Activated B cell treated with CpG ODN at 0.5 μM for 24 hours (primary cell): ENCODE results near the gene SPNS3. TPM values are rescaled to one million over a fixed set of nuclear protein-coding genes. Genes with fewer than 3 reads are reported as not detected.

ENCODE experiments used
- ATAC-seq: fragments of 200-7000 bp; cut with Tn5 transposase; one replicate; pipeline ENCODE4 v1.10.0; 2021; ENCODE audit warnings: low read depth, mild to moderate bottlenecking, moderate library complexity
- CTCF ChIA-PET: fragments of 350-600 bp; sonication (Branson Sonifier 250); formaldehyde crosslinking; loops from one replicate; lab custom pipeline; 2021; ENCODE audit warnings: antibody characterized with exemption; lab: Charles Lee
- POLR2A ChIA-PET: fragments of 350-600 bp; sonication (Branson Sonifier 250); formaldehyde crosslinking; loops from one replicate; lab custom pipeline; 2021; ENCODE audit warnings: antibody characterized with exemption; lab: Charles Lee
- DNase-seq: peaks from one replicate; pipeline ENCODE4 v3.0.0; 2022
- H3K27ac Mint-ChIP-seq: one replicate; pipeline ENCODE4 v1.8.0; 2020; ENCODE audit warnings: mixed read lengths
- H3K27me3 Mint-ChIP-seq: one replicate; pipeline ENCODE4 v1.8.0; 2021; ENCODE audit warnings: mixed read lengths
- H3K36me3 Mint-ChIP-seq: one replicate; pipeline ENCODE4 v1.8.0; 2021; ENCODE audit warnings: low read depth, mixed read lengths
- H3K4me1 Mint-ChIP-seq: one replicate; pipeline ENCODE4 v1.8.0; 2021; ENCODE audit warnings: mixed read lengths
- H3K4me3 Mint-ChIP-seq: one replicate; pipeline ENCODE4 v1.8.0; 2020; ENCODE audit warnings: mild to moderate bottlenecking, mixed read lengths
- H3K9me3 Mint-ChIP-seq: one replicate; pipeline ENCODE4 v1.8.0; 2020; ENCODE audit warnings: mixed read lengths
- CTCF ChIP-seq: fragments of 200-600 bp; IDR thresholded peaks from one replicate; pipeline ENCODE4 v1.8.0; 2022; ENCODE audit warnings: antibody characterized with exemption, mild to moderate bottlenecking
- intact Hi-C: fragments of 100-400 bp; cut with micrococcal nuclease; formaldehyde crosslinking; loops from one replicate; pipeline ENCODE4 v1.15.1; 2024
- total RNA-seq: library from RNA; stranded (reverse); gene quantifications from 2 replicates; pipeline ENCODE4 v1.2.3, GENCODE V29; 2022

The SPNS3 gene
- total RNA-seq, 1 donor from 2014 or later, result 2.5 TPM

GRCh38 chr17:4505187-4505586 lies 71.4 kb downstream of the SPNS3 start:
- Mint-ChIP-seq H3K9me3 (no peaks in the 10 kb centered on the region), H3K27ac (no peak overlapping the region), H3K4me1 (peaks cover 10% of the 10 kb centered on the region), H3K4me3 (no peak overlapping the region), H3K36me3 (no peaks in the 10 kb centered on the region), H3K27me3 (peaks cover 62% of the 10 kb centered on the region)
- POLR2A ChIA-PET, result no interaction called here
- ATAC-seq, result no peak
- intact Hi-C loops, result no loop called here
- DNase-seq, result no peak
- CTCF ChIA-PET, result no interaction called here
- TF ChIP-seq CTCF, result no peak

DNA sequence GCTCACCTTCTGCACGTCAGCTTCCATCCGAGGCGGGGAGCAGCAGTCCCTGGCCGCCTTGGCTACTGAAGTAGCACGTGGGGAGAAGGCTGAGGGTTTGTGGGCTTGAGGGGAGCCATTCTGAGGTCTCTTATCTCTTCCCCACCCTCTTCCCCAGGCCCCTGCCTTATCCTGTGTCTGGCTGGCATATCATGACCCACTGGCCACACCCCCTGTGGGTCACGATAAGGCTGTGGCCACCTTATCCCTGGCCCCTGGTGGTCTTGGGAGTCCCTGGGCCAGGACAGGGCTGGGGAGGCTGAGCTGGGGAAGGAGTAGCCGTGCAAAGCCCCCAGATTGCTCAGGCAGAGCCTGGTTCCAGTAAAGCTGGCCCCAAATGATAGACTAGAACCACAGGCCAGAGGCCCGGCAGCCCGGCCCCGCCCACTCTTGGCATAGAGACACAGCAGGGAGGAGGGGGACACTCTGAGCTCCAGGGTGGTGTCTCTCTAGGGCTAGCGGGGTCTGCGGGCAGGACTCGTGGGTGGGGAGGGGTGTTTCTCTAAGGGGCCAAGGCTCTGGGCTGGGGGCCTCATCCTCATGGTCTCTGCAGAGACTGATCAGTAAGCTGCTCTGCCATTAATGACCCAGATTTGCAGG lies 72.6 kb downstream of the SPNS3 start:
- no peak for TF ChIP-seq CTCF
- DNase-seq (no peak), ATAC-seq (no peak)
- Mint-ChIP-seq H3K36me3 (no peaks in the 10 kb centered on the region), H3K27me3 (peaks cover 60% of the 10 kb centered on the region), H3K4me1 (peaks cover 2% of the 10 kb centered on the region), H3K27ac (no peak overlapping the region), H3K9me3 (no peaks in the 10 kb centered on the region), H3K4me3 (no peak overlapping the region)
- POLR2A ChIA-PET, result no interaction called here
- CTCF ChIA-PET, result no interaction called here
- intact Hi-C loops, result no loop called here

- peaks cover 55% of the 10 kb centered on the region for H3K27me3 Mint-ChIP-seq
- intact Hi-C loops, result no loop called here
- POLR2A ChIA-PET, result no interaction called here
- TF ChIP-seq CTCF, result no peak
- ATAC-seq (no peak), DNase-seq (no peak)
- peaks cover 2% of the 10 kb centered on the region for H3K4me1 Mint-ChIP-seq
- CTCF ChIA-PET, result no interaction called here
- no peaks in the 10 kb centered on the region for H3K9me3 Mint-ChIP-seq
- H3K36me3 Mint-ChIP-seq, result no peaks in the 10 kb centered on the region
- H3K27ac Mint-ChIP-seq, result no peak overlapping the region
- no peak overlapping the region for H3K4me3 Mint-ChIP-seq
Observed at GRCh38 chr17:4506892-4507291, 73.2 kb downstream of the SPNS3 start.

- intact Hi-C loops, result no loop called here
- ChIA-PET POLR2A (no interaction called here), CTCF (no interaction called here)
- H3K9me3 Mint-ChIP-seq, result no peaks in the 10 kb centered on the region
- H3K36me3 Mint-ChIP-seq, result no peaks in the 10 kb centered on the region
- peaks cover 54% of the 10 kb centered on the region for H3K27me3 Mint-ChIP-seq
- no peak for DNase-seq
- H3K4me3 Mint-ChIP-seq, result no peak overlapping the region
- no peak overlapping the region for H3K27ac Mint-ChIP-seq
- no peak for ATAC-seq
- peaks cover 2% of the 10 kb centered on the region for H3K4me1 Mint-ChIP-seq
- no peak for TF ChIP-seq CTCF
Observed at GRCh38 chr17:4507361-4508111, 73.8 kb downstream of the SPNS3 start.

- CTCF ChIA-PET, result no interaction called here
- POLR2A ChIA-PET, result no interaction called here
Observed at GRCh38 chr17:4508207-4508606, 74.5 kb downstream of the SPNS3 start.

More at GRCh38 chr17:4508207-4508606, 74.5 kb downstream of the SPNS3 start:
- peaks cover 49% of the 10 kb centered on the region for H3K27me3 Mint-ChIP-seq
- no peaks in the 10 kb centered on the region for H3K9me3 Mint-ChIP-seq
- no peak overlapping the region for H3K27ac Mint-ChIP-seq
- intact Hi-C loops, result no loop called here
- DNase-seq, result no peak
- H3K36me3 Mint-ChIP-seq, result no peaks in the 10 kb centered on the region
- TF ChIP-seq CTCF, result no peak
- H3K4me1 Mint-ChIP-seq, result peaks cover 2% of the 10 kb centered on the region
- no peak overlapping the region for H3K4me3 Mint-ChIP-seq
- no peak for ATAC-seq
